Mesodermal cell (in vitro differentiated cells): ENCODE data around the gene SAXO1.

Experiments used
- H3K27ac ChIP-seq: 2 replicates; pipeline ENCODE4 v1.7.0; 2013; ENCODE audit warnings: mild to moderate bottlenecking, low read depth, low read length, moderate library complexity; ENCODE audit not compliant: severe bottlenecking
- H3K36me3 ChIP-seq: 2 replicates; pipeline ENCODE4 v1.7.1; 2013; ENCODE audit warnings: mild to moderate bottlenecking, low read length, moderate library complexity; ENCODE audit not compliant: control insufficient read depth, insufficient read depth
- H3K4me1 ChIP-seq: one replicate; pipeline ENCODE4 v1.7.1; 2013; ENCODE audit warnings: mild to moderate bottlenecking, low read length; ENCODE audit not compliant: insufficient read depth, control insufficient read depth, poor library complexity, severe bottlenecking
- H3K4me3 ChIP-seq: 2 replicates; pipeline ENCODE4 v1.7.0; 2013; ENCODE audit warnings: low read length, control low read depth, mild to moderate bottlenecking; ENCODE audit not compliant: insufficient read depth, poor library complexity, severe bottlenecking; ENCODE audit errors: extremely low read depth
- H3K9me3 ChIP-seq: 2 replicates; pipeline ENCODE4 v1.7.1; 2013; ENCODE audit warnings: mild to moderate bottlenecking, low read length, moderate library complexity; ENCODE audit not compliant: control insufficient read depth
- WGBS, 2 experiments: methylation state at CpG; one replicate each; pipeline ENCODE4 v1.1.5; 2013; ENCODE audit warnings: missing lambda C conversion rate in 2 of 2; ENCODE audit not compliant: insufficient coverage in 2 of 2; 5-methylcytosine and 5-hydroxymethylcytosine counted together

SAXO1 gene

DNA sequence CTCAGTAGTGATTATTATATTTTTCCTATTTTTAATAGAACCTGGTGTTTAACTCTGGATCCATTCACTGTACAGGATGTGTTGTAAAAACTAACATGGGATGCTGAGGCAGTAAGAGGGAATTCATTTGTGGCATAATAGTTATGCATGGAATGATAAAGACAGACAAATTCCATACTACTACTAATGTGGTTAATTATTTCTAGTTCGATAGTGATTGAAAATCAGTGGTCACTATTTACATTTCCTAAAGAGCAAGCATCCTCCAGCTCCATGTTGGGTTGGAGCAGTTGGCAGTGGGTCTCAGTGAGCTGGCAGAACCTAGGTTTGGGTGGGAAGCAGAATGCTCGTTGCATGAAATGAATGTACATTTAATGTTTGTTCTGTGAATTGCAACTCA lies 122.6 kb downstream of the SAXO1 start:
- WGBS, 2 experiments, result 60% methylated on average over 1 of the region's 2 CpGs; no CpG with 5 or more reads in 1 of the 2 experiments
- no peaks in the 10 kb centered on the region for H3K9me3 ChIP-seq
- no peak overlapping the region for H3K4me3 ChIP-seq
- H3K36me3 ChIP-seq, result no peaks in the 10 kb centered on the region
- H3K27ac ChIP-seq, result no peak overlapping the region
- H3K4me1 ChIP-seq, result peaks cover 3% of the 10 kb centered on the region

DNA sequence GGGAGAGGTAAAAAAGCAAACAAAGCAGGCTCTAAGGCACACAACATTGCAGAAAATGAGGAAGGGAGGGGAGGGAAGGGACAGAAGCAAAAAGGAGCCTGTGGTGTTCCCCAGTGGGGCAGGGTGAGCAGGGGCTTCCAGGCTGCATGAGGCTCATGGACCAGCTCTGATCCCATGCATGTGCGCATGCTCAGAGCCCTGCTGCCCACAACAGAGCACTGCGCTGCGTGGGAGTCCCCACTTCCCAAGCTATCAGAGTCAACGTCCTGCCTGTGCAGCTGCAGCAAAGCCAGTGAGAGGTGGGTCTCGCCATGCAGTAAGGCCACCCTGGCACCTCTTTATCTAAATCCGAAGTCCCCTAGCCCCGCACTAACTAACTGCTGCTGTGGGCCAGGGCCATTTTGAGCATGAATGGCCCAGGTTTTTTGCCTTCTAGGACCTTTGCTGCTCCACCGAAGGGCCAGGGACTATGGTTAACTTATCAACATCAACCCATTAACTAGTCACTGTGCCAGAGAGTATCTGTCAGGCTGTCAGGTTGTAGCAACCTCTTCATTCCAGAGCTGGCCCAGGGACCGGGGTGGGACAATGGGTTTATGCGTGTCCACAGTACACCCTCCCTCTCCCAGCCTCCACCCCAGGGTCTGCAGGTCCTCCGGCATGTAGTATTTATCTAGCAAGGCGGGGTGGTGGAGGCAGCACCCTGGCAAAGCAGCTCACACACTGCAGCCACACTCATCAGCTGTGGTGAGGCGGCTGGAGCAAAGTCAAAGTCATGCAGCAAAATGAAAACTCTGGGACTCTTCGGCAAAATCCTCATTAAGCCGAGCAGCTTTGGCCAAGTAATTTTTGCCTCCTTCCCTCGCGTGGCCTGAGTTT lies 123.6 kb downstream of the SAXO1 start:
- no peak overlapping the region for H3K27ac ChIP-seq
- 91% methylated on average over 15 to 17 of the region's 17 CpGs for WGBS, 2 experiments

DNA sequence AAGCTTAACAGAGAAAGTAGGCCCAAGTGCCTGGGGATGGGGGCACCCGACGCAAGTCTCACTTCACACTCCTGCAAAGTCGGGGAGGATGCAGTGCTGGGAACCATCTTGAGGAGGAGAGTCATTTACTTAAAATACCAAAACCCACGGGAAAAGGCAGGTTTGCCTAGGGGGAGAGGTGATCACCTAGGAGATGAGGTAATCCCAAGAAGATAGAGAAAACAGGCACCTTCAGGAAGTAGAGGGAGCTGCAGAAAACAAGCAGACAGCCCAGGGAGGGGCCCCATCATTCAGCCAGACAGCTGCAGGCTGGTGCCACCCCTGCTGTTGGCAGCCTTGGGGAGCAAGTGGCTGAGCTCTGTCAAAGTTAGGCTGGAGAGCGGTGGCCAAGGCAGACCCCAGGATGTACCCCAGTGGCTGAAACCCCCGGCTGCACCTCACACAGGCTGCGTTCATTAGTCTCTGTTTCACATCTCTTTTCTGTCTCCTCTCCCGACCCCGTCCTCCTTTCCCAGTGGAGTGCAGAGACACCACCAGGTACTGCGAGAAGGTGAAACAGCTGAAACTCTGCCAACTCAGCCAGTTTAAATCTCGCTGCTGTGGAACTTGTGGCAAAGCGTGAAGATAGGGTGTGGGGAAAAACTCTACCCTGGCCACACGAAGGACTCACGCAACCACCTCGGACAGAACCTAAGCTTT lies 124.9 kb downstream of the SAXO1 start:
- H3K36me3 ChIP-seq, result no peaks in the 10 kb centered on the region
- no peaks in the 10 kb centered on the region for H3K9me3 ChIP-seq
- WGBS, 2 experiments, result 92 to 95% methylated on average over 4 to 10 of the region's 15 CpGs
- H3K4me3 ChIP-seq, result no peak overlapping the region
- H3K27ac ChIP-seq, result no peak overlapping the region
- H3K4me1 ChIP-seq, result peaks cover 3% of the 10 kb centered on the region

More for the DNA sequence above, 123.6 kb downstream of the SAXO1 start:
- Histone ChIP-seq H3K36me3 (no peaks in the 10 kb centered on the region), H3K4me1 (peaks cover 3% of the 10 kb centered on the region), H3K9me3 (no peaks in the 10 kb centered on the region), H3K4me3 (no peak overlapping the region)

- Histone ChIP-seq H3K36me3 (no peaks in the 10 kb centered on the region), H3K9me3 (no peaks in the 10 kb centered on the region), H3K4me1 (peaks cover 3% of the 10 kb centered on the region), H3K27ac (no peak overlapping the region), H3K4me3 (no peak overlapping the region)
- 95% methylated on average over 6 to 9 of the region's 9 CpGs for WGBS, 2 experiments
Observed at GRCh38 chr9:18906656-18907395, 126.2 kb downstream of the SAXO1 start.

- Histone ChIP-seq H3K27ac (no peak overlapping the region), H3K36me3 (no peaks in the 10 kb centered on the region), H3K4me3 (no peak overlapping the region), H3K9me3 (no peaks in the 10 kb centered on the region), H3K4me1 (no peaks in the 10 kb centered on the region)
- 92 to 95% methylated on average over 6 of the region's 9 CpGs for WGBS, 2 experiments
Observed at GRCh38 chr9:18905883-18906629, 127.0 kb downstream of the SAXO1 start.

GRCh38 chr9:18905028-18905882 lies 127.8 kb downstream of the SAXO1 start:
- Histone ChIP-seq H3K27ac (no peak overlapping the region), H3K4me3 (no peak overlapping the region), H3K36me3 (no peaks in the 10 kb centered on the region), H3K4me1 (no peaks in the 10 kb centered on the region), H3K9me3 (no peaks in the 10 kb centered on the region)
- 90 to 94% methylated on average over 8 of the region's 11 CpGs for WGBS, 2 experiments

- H3K36me3 ChIP-seq, result no peaks in the 10 kb centered on the region
- 83 to 100% methylated on average over 1 of the region's 2 CpGs for WGBS, 2 experiments
Observed at GRCh38 chr9:18903450-18903849, 129.6 kb downstream of the SAXO1 start.

DNA sequence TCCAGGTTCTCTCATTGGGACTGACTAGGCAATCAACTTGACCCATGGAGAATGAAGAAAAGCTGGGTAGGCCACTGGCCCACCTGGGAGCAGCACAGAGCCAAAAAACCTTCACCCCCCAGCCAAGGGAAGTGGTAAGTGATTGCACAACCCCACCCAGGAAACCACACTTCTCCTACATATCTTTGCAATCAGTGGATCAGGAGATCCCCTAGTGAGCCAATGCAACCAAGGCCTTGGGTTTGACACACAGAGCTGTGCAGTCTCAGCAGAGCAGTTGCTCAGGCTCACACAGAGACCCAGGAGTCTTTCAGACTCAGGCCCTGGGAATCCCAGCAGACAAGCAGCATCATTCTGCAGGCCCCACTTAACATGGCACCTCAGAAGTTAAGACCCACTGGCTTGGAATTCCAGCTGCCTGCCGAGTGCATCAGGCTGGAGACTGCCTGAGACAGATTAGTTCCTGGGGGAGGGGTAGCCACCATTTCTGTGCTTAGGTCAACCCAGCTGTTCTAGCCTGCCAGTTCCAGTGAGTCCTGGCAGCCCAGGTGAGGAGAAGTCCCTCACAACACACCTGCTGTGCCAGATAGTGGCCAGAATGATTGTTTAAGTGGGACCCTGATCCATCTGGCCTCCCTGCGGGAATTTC lies 136.4 kb downstream of the SAXO1 start:
- no peak overlapping the region for H3K4me3 ChIP-seq
- no peaks in the 10 kb centered on the region for H3K4me1 ChIP-seq
- 78% methylated on average over 1 to 2 of the region's 2 CpGs for WGBS, 2 experiments
- H3K9me3 ChIP-seq, result peaks cover 22% of the 10 kb centered on the region
- H3K27ac ChIP-seq, result no peak overlapping the region
- H3K36me3 ChIP-seq, result no peaks in the 10 kb centered on the region

More at GRCh38 chr9:18903450-18903849, 129.6 kb downstream of the SAXO1 start:
- Histone ChIP-seq H3K4me3 (no peak overlapping the region), H3K9me3 (no peaks in the 10 kb centered on the region), H3K27ac (no peak overlapping the region), H3K4me1 (no peaks in the 10 kb centered on the region)

DNA sequence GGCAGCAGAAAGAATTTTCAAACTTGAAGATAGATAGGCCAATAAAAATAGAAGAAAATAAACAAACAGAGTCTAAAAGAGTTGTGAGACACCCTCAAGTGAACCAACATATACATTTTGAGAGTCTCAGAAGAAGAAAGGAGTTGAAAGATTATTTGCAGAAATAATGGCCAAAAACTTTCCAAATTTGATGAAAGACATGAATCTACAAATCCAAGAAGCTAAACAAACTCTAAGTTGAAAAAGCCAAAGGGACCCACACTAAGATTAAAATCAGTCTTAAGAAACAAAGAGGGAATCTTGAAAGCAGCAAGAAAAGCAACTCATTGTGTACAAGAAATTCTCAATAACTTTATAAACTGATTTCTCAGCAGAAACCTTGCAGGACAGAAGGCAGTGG lies 137.0 kb downstream of the SAXO1 start:
- H3K36me3 ChIP-seq, result no peaks in the 10 kb centered on the region
- no peak overlapping the region for H3K27ac ChIP-seq
- peaks cover 22% of the 10 kb centered on the region for H3K9me3 ChIP-seq
- no peak overlapping the region for H3K4me3 ChIP-seq
- no peaks in the 10 kb centered on the region for H3K4me1 ChIP-seq
